OCI-LY1 (cell line): ENCODE measurements around the gene ZFX.

Source experiments
- H2AFZ ChIP-seq: fragments of 200-600 bp; sonication (generic), shearing (Covaris generic); 2 replicates; pipeline ENCODE4 v1.6.0; 2014; ENCODE audit warnings: antibody characterized with exemption, mild to moderate bottlenecking, low read length
- H3F3A ChIP-seq: fragments of 200-600 bp; sonication (generic), shearing (Covaris generic); 2 replicates; pipeline ENCODE4 v1.6.0; 2014; ENCODE audit warnings: mild to moderate bottlenecking, antibody characterized with exemption, low read length, moderate library complexity; ENCODE audit not compliant: insufficient read depth
- H3K27ac ChIP-seq: fragments of 200-600 bp; sonication (generic); 2 replicates; pipeline ENCODE4 v1.5.1; 2014; ENCODE audit warnings: low read length, mixed run types, mild to moderate bottlenecking, low read depth; ENCODE audit not compliant: poor library complexity, severe bottlenecking
- H3K27me3 ChIP-seq: fragments of 200-600 bp; sonication (generic); 2 replicates; pipeline ENCODE4 v1.6.0; 2014; ENCODE audit warnings: antibody characterized with exemption, mild to moderate bottlenecking, low read length, moderate library complexity; ENCODE audit not compliant: insufficient read depth
- H3K36me3 ChIP-seq: fragments of 200-600 bp; sonication (generic); 2 replicates; pipeline ENCODE4 v1.6.1; 2014; ENCODE audit warnings: mild to moderate bottlenecking, antibody characterized with exemption, low read length, moderate library complexity, mixed read lengths; ENCODE audit not compliant: insufficient read depth
- H3K4me1 ChIP-seq: fragments of 200-600 bp; sonication (generic); 2 replicates; pipeline ENCODE4 v1.5.1; 2014; ENCODE audit warnings: mild to moderate bottlenecking, low read length, moderate library complexity; ENCODE audit not compliant: insufficient read depth, severe bottlenecking
- H3K4me2 ChIP-seq: fragments of 200-600 bp; sonication (generic), shearing (Covaris generic); 2 replicates; pipeline ENCODE4 v1.6.1; 2014; ENCODE audit warnings: low read length
- H3K4me3 ChIP-seq: fragments of 200-600 bp; sonication (generic); 2 replicates; pipeline ENCODE4 v1.5.1; 2014; ENCODE audit warnings: low read length, low read depth, mild to moderate bottlenecking, mixed read lengths; ENCODE audit not compliant: poor library complexity, severe bottlenecking
- H3K79me2 ChIP-seq: fragments of 200-600 bp; shearing (Covaris generic); 2 replicates; pipeline ENCODE4 v1.6.1; 2016; ENCODE audit warnings: mixed run types, low read length, mixed read lengths; ENCODE audit not compliant: insufficient read depth
- H3K9ac ChIP-seq: fragments of 200-600 bp; sonication (generic), shearing (Covaris generic); 2 replicates; pipeline ENCODE4 v1.6.1; 2014; ENCODE audit warnings: mild to moderate bottlenecking, low read length, mixed read lengths
- H3K9me2 ChIP-seq: fragments of 200-600 bp; sonication (generic), shearing (Covaris generic); 2 replicates; pipeline ENCODE4 v1.6.1; 2014; ENCODE audit warnings: low read depth, mild to moderate bottlenecking, low read length, mixed read lengths
- H3K9me3 ChIP-seq: fragments of 200-600 bp; shearing (Covaris generic); 2 replicates; pipeline ENCODE4 v1.6.1; 2014; ENCODE audit warnings: low read length, mixed read lengths
- H4K20me1 ChIP-seq: fragments of 200-600 bp; sonication (generic), shearing (Covaris generic); 2 replicates; pipeline ENCODE4 v1.6.0; 2016; ENCODE audit warnings: mild to moderate bottlenecking, low read length; ENCODE audit not compliant: insufficient read depth
- CTCF ChIP-seq: fragments of 200-600 bp; sonication (generic), shearing (Covaris generic); IDR thresholded peaks from 2 replicates; pipeline ENCODE4 v1.5.1; 2017; ENCODE audit warnings: mild to moderate bottlenecking, antibody characterized with exemption, low read length, moderate library complexity, mixed read lengths
- EZH2 ChIP-seq: fragments of 200-600 bp; sonication (generic), shearing (Covaris generic); IDR thresholded peaks from 2 replicates; pipeline ENCODE4 v1.8.0; 2017; ENCODE audit warnings: borderline replicate concordance, mixed run types, mild to moderate bottlenecking, antibody characterized with exemption, low read length, moderate library complexity, mixed read lengths

Gene ZFX

GRCh38 chrX:24231131-24231540 is 81.6 kb downstream of the ZFX start:
- no peaks in the 10 kb centered on the region for H3K79me2 ChIP-seq
- H3K9me2 ChIP-seq = no peaks in the 10 kb centered on the region
- H3K27ac ChIP-seq = no peak overlapping the region
- H3K4me1 ChIP-seq = no peaks in the 10 kb centered on the region
- no peaks in the 10 kb centered on the region for H3K36me3 ChIP-seq
- H3K4me3 ChIP-seq = no peak overlapping the region
- H2AFZ ChIP-seq = no peak overlapping the region
- TF ChIP-seq CTCF (no peak), EZH2 (no peak)
- no peaks in the 10 kb centered on the region for H3K9me3 ChIP-seq
- H3K27me3 ChIP-seq = no peaks in the 10 kb centered on the region
- H3K9ac ChIP-seq = no peak overlapping the region
- no peak overlapping the region for H3K4me2 ChIP-seq
- H4K20me1 ChIP-seq = no peaks in the 10 kb centered on the region
- H3F3A ChIP-seq = no peaks in the 10 kb centered on the region

GRCh38 chrX:24231641-24232179 is 82.2 kb downstream of the ZFX start:
- Histone ChIP-seq H3K4me2 (no peak overlapping the region), H3K36me3 (no peaks in the 10 kb centered on the region), H4K20me1 (no peaks in the 10 kb centered on the region), H3K9me3 (no peaks in the 10 kb centered on the region), H3K27ac (no peak overlapping the region), H3K27me3 (no peaks in the 10 kb centered on the region), H3F3A (no peaks in the 10 kb centered on the region), H3K4me3 (no peak overlapping the region), H3K9ac (no peak overlapping the region), H3K4me1 (no peaks in the 10 kb centered on the region), H3K9me2 (no peaks in the 10 kb centered on the region), H2AFZ (no peak overlapping the region), H3K79me2 (no peaks in the 10 kb centered on the region)
- no peak for TF ChIP-seq CTCF
- TF ChIP-seq EZH2 = no peak

- Histone ChIP-seq H3K4me3 (no peak overlapping the region), H3K79me2 (no peaks in the 10 kb centered on the region), H2AFZ (no peak overlapping the region), H3K4me1 (no peaks in the 10 kb centered on the region), H3K36me3 (no peaks in the 10 kb centered on the region), H3F3A (no peaks in the 10 kb centered on the region), H3K27me3 (no peaks in the 10 kb centered on the region), H3K9me3 (no peaks in the 10 kb centered on the region), H3K4me2 (no peak overlapping the region), H3K9ac (no peak overlapping the region), H3K27ac (no peak overlapping the region), H3K9me2 (no peaks in the 10 kb centered on the region), H4K20me1 (no peaks in the 10 kb centered on the region)
- no peak for TF ChIP-seq EZH2
- TF ChIP-seq CTCF = no peak
These were observed 83.3 kb downstream of the ZFX start for GRCh38 chrX:24232796-24233195.
